ENCODE results near the gene FDPS.

- no peak for TF ChIP-seq REST (tag by site-specific recombination; IDR thresholded peaks at IDR 0.05)
- TF ChIP-seq YY1 (tag by site-specific recombination; IDR thresholded peaks at IDR 0.05), result no peak
- no peak for TF ChIP-seq CTCF (tag by site-specific recombination; IDR thresholded peaks at IDR 0.05)
- no peak for TF ChIP-seq ZSCAN18 (tag by site-specific recombination; IDR thresholded peaks at IDR 0.05)
These were observed 12.0 kb upstream of the FDPS start for GRCh38 chr1:155296661-155297060.

Measured in HEK293 (cell line).